DND-41 (cell line): ENCODE measurements around the gene TCP10L.

Experiments
- ATAC-seq: fragments of 200-7000 bp; cut with Tn5 transposase; 3 replicates; pipeline ENCODE4 v1.9.1; 2021; ENCODE audit warnings: low read depth; ENCODE audit not compliant: insufficient read depth
- DNase-seq: peaks from one replicate; pipeline ENCODE4 v3.0.0-alpha.2; 2020
- H2AFZ ChIP-seq: 2 replicates; pipeline ENCODE4 v1.6.0; 2012; ENCODE audit warnings: low read depth, low read length
- H3K27ac ChIP-seq: 2 replicates; pipeline ENCODE4 v1.5.1; 2012; ENCODE audit warnings: low read length, inconsistent platforms
- H3K27me3 ChIP-seq: fragments of 200-600 bp; sonication (generic); 2 replicates; pipeline ENCODE4 v1.6.0; 2012; ENCODE audit warnings: low read length, mild to moderate bottlenecking, inconsistent platforms; ENCODE audit not compliant: insufficient read depth, poor library complexity
- H3K36me3 ChIP-seq: 2 replicates; pipeline ENCODE4 v1.5.1; 2012; ENCODE audit warnings: low read length, inconsistent platforms; ENCODE audit not compliant: insufficient read depth
- H3K4me1 ChIP-seq: 2 replicates; pipeline ENCODE4 v1.5.1; 2012; ENCODE audit warnings: mild to moderate bottlenecking, low read length; ENCODE audit not compliant: insufficient read depth
- H3K4me2 ChIP-seq: 2 replicates; pipeline ENCODE4 v1.6.0; 2012; ENCODE audit warnings: mild to moderate bottlenecking, moderate library complexity, low read length, inconsistent platforms; ENCODE audit not compliant: insufficient read depth
- H3K4me3 ChIP-seq, 2 experiments: fragments of 200-600 bp in 1 of 2; shearing (Covaris generic) in 1 of 2; 2 replicates each; pipeline ENCODE4 v1.5.1; 2012 to 2016; ENCODE audit warnings: inconsistent platforms in 2 of 2, low read length in 2 of 2, mild to moderate bottlenecking in 2 of 2, low read depth in 1 of 2, moderate library complexity in 1 of 2
- H3K79me2 ChIP-seq: 2 replicates; pipeline ENCODE4 v1.6.0; 2012; ENCODE audit warnings: low read length, inconsistent platforms; ENCODE audit not compliant: insufficient read depth
- H3K9ac ChIP-seq: 2 replicates; pipeline ENCODE4 v1.6.0; 2012; ENCODE audit warnings: low read depth, mild to moderate bottlenecking, inconsistent platforms, low read length, moderate library complexity
- H3K9me3 ChIP-seq: 2 replicates; pipeline ENCODE4 v1.5.1; 2012; ENCODE audit warnings: low read length, moderate library complexity, mild to moderate bottlenecking, inconsistent platforms; ENCODE audit not compliant: insufficient read depth, severe bottlenecking
- H4K20me1 ChIP-seq: 2 replicates; pipeline ENCODE4 v1.6.0; 2012; ENCODE audit warnings: low read length; ENCODE audit not compliant: insufficient read depth
- EZH2 ChIP-seq: IDR thresholded peaks from 3 replicates; pipeline ENCODE4 v1.6.1; 2012; ENCODE audit warnings: borderline replicate concordance, low read depth, mild to moderate bottlenecking, moderate library complexity, low read length, inconsistent platforms; ENCODE audit not compliant: severe bottlenecking
- TF ChIP-seq, protein P1 (sequence below): IDR thresholded peaks from 2 replicates; pipeline ENCODE4 v1.5.1; 2012; ENCODE audit warnings: borderline replicate concordance, low read length, moderate library complexity, mild to moderate bottlenecking; ENCODE audit not compliant: poor library complexity, severe bottlenecking; ENCODE audit errors: extremely low read depth

Gene TCP10L

DNA sequence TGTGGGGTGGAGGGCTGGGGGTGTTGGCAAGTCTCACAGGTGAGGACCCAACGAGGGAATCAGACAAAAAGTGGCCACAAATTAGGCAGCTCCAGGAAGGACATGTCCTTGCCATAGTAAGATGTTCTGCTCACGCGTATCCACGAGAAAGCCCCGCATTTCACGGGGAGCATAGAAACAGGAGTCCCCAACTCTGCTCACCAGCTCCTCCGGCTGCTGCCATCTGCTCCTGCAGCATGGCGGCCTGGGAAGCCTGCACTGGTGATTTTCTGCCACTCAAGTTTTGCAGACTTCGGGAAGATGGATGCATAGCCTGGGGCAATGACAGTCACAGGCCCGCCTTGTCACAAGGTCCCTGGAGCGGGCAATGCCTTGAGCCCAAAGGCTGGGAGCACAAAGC, 9.3 kb downstream of the TCP10L start:
- Histone ChIP-seq H3K9ac (no peak overlapping the region), H3K79me2 (no peaks in the 10 kb centered on the region), H3K9me3 (no peaks in the 10 kb centered on the region), H3K4me3 (no peak overlapping the region), H3K4me1 (no peaks in the 10 kb centered on the region), H3K36me3 (no peaks in the 10 kb centered on the region), H2AFZ (no peak overlapping the region), H3K27ac (no peak overlapping the region), H3K4me2 (no peak overlapping the region), H3K27me3 (no peaks in the 10 kb centered on the region), H4K20me1 (no peaks in the 10 kb centered on the region)
- TF ChIP-seq, protein P1, sequence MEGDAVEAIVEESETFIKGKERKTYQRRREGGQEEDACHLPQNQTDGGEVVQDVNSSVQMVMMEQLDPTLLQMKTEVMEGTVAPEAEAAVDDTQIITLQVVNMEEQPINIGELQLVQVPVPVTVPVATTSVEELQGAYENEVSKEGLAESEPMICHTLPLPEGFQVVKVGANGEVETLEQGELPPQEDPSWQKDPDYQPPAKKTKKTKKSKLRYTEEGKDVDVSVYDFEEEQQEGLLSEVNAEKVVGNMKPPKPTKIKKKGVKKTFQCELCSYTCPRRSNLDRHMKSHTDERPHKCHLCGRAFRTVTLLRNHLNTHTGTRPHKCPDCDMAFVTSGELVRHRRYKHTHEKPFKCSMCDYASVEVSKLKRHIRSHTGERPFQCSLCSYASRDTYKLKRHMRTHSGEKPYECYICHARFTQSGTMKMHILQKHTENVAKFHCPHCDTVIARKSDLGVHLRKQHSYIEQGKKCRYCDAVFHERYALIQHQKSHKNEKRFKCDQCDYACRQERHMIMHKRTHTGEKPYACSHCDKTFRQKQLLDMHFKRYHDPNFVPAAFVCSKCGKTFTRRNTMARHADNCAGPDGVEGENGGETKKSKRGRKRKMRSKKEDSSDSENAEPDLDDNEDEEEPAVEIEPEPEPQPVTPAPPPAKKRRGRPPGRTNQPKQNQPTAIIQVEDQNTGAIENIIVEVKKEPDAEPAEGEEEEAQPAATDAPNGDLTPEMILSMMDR = no peak
- no peak for TF ChIP-seq EZH2
- DNase-seq (no peak), ATAC-seq (no peak)

DNA sequence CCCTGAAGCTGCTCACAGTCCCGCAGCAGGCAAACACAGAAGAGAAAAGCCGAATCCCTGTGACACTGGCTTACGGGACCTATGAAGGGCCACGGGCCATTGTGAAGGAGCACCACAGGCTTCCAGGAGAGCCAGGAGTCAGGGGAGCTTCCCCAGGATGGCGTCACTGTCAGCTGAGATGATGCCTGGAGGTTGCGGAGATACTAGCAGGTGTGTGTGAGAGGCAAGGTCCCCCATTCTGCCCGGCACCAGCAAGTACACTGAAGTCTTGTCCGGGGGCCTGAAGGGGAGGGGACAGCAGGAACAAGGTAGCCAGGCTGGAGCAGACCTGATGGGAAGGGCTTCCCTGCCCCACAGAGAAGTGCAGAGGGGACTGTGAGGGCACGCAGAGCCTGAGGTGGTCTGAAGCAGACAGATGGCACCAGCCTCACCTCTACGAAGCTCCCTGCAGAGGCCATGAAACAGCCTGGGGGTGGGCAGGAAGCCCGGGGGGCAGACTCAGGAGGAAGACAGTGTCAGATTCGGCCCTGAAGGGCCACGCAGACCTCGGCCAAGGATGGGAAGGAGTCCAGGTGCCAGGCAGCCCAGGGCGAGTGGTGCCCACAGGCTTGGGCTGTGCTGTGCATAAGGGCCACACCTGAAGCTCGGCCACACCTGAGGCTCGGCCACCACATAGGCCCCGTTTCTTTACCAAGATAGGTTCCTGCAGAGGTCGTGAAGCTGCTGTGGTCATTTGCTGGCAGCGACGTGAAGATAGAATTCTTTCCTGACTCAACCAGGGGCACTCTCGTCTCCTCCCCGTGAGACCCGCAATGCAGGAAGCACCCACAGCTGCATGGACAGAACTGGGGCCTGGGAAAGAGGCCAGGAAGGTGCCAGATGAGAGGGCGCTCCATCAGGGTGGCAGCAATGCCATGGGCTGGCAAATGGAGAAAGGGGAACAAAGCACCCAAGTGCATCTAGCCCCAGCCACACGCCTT, 10.1 kb downstream of the TCP10L start:
- H3K4me2 ChIP-seq = no peak overlapping the region
- no peaks in the 10 kb centered on the region for H3K9me3 ChIP-seq
- no peaks in the 10 kb centered on the region for H3K27me3 ChIP-seq
- H3K79me2 ChIP-seq = no peaks in the 10 kb centered on the region
- DNase-seq = no peak
- H3K4me3 ChIP-seq = no peak overlapping the region
- H3K27ac ChIP-seq = no peak overlapping the region
- no peaks in the 10 kb centered on the region for H3K36me3 ChIP-seq
- TF ChIP-seq, protein P1 = no peak
- no peak for TF ChIP-seq EZH2
- no peak overlapping the region for H2AFZ ChIP-seq
- no peaks in the 10 kb centered on the region for H4K20me1 ChIP-seq
- ATAC-seq = no peak
- no peak overlapping the region for H3K9ac ChIP-seq
- H3K4me1 ChIP-seq = peaks cover 5% of the 10 kb centered on the region

DNA sequence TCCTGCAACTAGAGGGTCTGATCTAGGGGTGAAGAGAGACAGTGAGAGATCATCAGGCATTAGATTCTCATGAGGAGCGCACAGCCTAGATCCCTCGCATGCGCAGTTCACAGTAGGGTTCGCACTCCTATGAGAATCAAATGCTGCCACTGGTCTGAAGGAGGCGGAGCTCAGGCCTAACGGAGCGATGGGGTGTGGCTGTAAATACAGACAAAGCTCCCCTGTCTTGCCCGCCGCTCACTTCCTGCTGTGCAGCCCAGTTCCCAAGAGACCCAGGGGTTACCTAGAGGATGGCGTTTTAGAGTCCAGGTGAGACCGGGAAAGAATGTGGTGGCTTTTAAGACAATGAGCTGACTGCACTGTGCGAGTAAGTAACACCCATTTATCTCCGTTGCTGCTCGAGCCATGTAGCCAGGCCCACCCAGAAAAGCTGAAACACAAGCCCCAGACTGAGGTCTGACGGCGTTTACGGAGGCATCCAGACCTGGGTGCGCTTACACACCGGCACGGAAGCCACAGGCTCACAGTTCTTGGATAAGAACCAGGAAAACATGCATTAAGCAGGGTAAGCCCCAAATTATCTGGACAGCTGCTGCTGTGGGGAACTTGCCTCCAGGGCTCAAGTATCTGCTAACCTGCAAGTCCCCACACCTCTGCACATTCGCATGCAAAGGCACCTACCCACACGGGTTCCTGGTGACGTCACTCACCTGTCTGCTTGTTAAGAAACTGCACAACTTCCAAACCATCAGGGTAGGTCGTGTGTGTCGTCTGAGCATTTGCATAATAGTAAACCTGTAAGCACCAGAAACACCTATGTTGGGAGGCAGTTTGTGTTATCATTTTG, 12.5 kb downstream of the TCP10L start:
- Histone ChIP-seq H3K4me3 (no peak overlapping the region), H4K20me1 (no peaks in the 10 kb centered on the region), H3K27ac (no peak overlapping the region), H3K79me2 (no peaks in the 10 kb centered on the region), H3K4me1 (peaks cover 25% of the 10 kb centered on the region), H3K4me2 (no peak overlapping the region), H3K9ac (no peak overlapping the region), H3K36me3 (no peaks in the 10 kb centered on the region), H3K27me3 (no peaks in the 10 kb centered on the region), H3K9me3 (no peaks in the 10 kb centered on the region), H2AFZ (no peak overlapping the region)
- no peak for TF ChIP-seq EZH2
- TF ChIP-seq, protein P1 = no peak
- ATAC-seq (no peak), DNase-seq (no peak)
